MM.1S (cell line): Measurements from ENCODE around the gene FBXO40.
"Not testable (repeated sequence)": the region's sequence is repeated elsewhere in the genome, so short reads cannot be mapped to it uniquely, and the experiment has no call there.

Source experiments
- DNase-seq: peaks from one replicate; pipeline ENCODE4 v3.0.0-alpha.2; 2015
- H2AFZ ChIP-seq: fragments of 300-600 bp; sonication (generic); 2 replicates; pipeline ENCODE4 v1.6.0; 2016; ENCODE audit warnings: antibody characterized with exemption, low read length
- H3F3A ChIP-seq: fragments of 300-600 bp; sonication (generic); 2 replicates; pipeline ENCODE4 v1.6.1; 2016; ENCODE audit warnings: mild to moderate bottlenecking, antibody characterized with exemption, low read length, moderate library complexity, mixed read lengths; ENCODE audit not compliant: insufficient read depth
- H3K27ac ChIP-seq: fragments of 300-600 bp; sonication (generic); 2 replicates; pipeline ENCODE4 v1.5.1; 2016; ENCODE audit warnings: mild to moderate bottlenecking, low read length
- H3K27me3 ChIP-seq: fragments of 300-600 bp; sonication (generic); replicated peaks from 2 replicates; pipeline ENCODE4 v1.6.0; 2016; ENCODE audit warnings: low read length; ENCODE audit not compliant: insufficient read depth
- H3K36me3 ChIP-seq: fragments of 300-600 bp; sonication (generic); replicated peaks from 2 replicates; pipeline ENCODE4 v1.6.1; 2016; ENCODE audit warnings: mild to moderate bottlenecking, low read length, mixed read lengths; ENCODE audit not compliant: insufficient read depth
- H3K4me1 ChIP-seq: fragments of 300-600 bp; sonication (generic); 2 replicates; pipeline ENCODE4 v1.6.1; 2016; ENCODE audit warnings: low read length, mixed read lengths
- H3K4me2 ChIP-seq: fragments of 300-600 bp; sonication (generic); 2 replicates; pipeline ENCODE4 v1.6.0; 2016; ENCODE audit warnings: low read depth, low read length
- H3K4me3 ChIP-seq: fragments of 300-600 bp; sonication (generic); 2 replicates; pipeline ENCODE4 v1.5.1; 2016; ENCODE audit warnings: low read length, mixed read lengths
- H3K79me2 ChIP-seq: fragments of 300-600 bp; sonication (generic); 2 replicates; pipeline ENCODE4 v1.6.1; 2016; ENCODE audit warnings: mixed run types, low read length, mixed read lengths
- H3K9ac ChIP-seq: fragments of 300-600 bp; sonication (generic); 2 replicates; pipeline ENCODE4 v1.6.1; 2016; ENCODE audit warnings: low read length, mixed read lengths
- H3K9me2 ChIP-seq: fragments of 300-600 bp; sonication (generic); replicated peaks from 2 replicates; pipeline ENCODE4 v1.6.1; 2016; ENCODE audit warnings: mild to moderate bottlenecking, low read length, mixed read lengths; ENCODE audit not compliant: insufficient read depth
- H3K9me3 ChIP-seq: fragments of 300-600 bp; sonication (generic); replicated peaks from 2 replicates; pipeline ENCODE4 v1.6.1; 2016; ENCODE audit warnings: mild to moderate bottlenecking, low read length, mixed read lengths; ENCODE audit not compliant: insufficient read depth
- H4K20me1 ChIP-seq: fragments of 300-600 bp; sonication (generic); 2 replicates; pipeline ENCODE4 v1.6.1; 2016; ENCODE audit warnings: mild to moderate bottlenecking, low read length, moderate library complexity, mixed read lengths; ENCODE audit not compliant: insufficient read depth
- CTCF ChIP-seq: fragments of 300-600 bp; sonication (generic); IDR thresholded peaks from 2 replicates; pipeline ENCODE4 v1.5.1; 2016; ENCODE audit warnings: antibody characterized with exemption, low read length, mixed read lengths
- EZH2 ChIP-seq: fragments of 300-600 bp; sonication (generic); optimal IDR thresholded peaks from 2 replicates; pipeline ENCODE3; 2017; ENCODE audit warnings: low read depth, mild to moderate bottlenecking, antibody characterized with exemption, low read length, mixed read lengths
- EZH2phosphoT487 ChIP-seq: fragments of 300-600 bp; sonication (generic); IDR thresholded peaks from 2 replicates; pipeline ENCODE4 v1.6.1; 2018; ENCODE audit warnings: antibody characterized with exemption, low read length

Gene FBXO40

DNA sequence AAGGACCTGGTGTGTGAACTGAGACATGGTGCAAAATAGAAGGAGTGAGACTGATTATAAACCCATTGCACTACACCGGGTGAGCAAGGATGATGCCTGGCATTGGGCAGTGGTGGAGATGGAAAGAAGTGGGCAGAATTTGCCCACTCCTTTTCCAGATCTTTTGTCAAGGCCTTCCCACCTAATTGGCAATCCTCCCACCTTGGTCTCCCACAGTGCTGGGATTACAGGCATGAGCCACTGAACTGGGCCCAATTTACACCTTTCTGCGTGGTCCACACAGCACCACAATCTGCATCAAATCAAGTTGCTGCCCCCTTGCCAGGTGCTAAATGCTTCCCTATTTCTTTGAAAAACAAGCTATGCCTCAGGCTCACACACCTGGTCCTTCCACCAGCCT lies 5.4 kb downstream of the FBXO40 start:
- Histone ChIP-seq H3K36me3 (no peaks in the 10 kb centered on the region), H3K4me3 (no peak overlapping the region), H3K79me2 (no peaks in the 10 kb centered on the region), H3K4me2 (no peak overlapping the region), H3K9me3 (no peaks in the 10 kb centered on the region), H3K9ac (no peak overlapping the region), H3F3A (peaks cover 13% of the 10 kb centered on the region), H4K20me1 (no peaks in the 10 kb centered on the region), H3K9me2 (no peaks in the 10 kb centered on the region), H3K27me3 (no peaks in the 10 kb centered on the region), H2AFZ (no peak overlapping the region), H3K4me1 (peaks cover 14% of the 10 kb centered on the region), H3K27ac (no peak overlapping the region)
- TF ChIP-seq EZH2phosphoT487 (no peak), CTCF (no peak), EZH2 (no peak)
- DNase-seq = no peak

DNA sequence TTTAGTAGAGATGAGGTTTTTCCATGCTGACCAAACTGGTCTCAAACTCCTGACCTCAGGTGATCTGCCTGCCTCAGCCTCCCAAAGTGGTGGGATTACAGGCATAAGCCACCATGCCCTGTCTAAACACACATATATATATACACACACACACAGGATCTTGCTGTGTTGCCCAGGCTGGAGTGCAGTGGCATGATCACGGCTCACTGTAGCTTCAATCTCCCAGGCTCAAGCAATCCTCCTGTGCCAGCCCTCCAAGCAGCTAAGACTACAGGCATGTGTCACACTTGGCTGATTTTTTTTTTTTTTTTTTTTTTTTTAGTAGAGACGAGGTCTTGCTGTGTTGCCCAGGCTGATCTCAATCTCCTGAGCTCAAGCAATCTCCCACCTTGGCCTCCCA lies 6.7 kb downstream of the FBXO40 start:
- not testable (repeated sequence) for H3K27me3 ChIP-seq, H3K9ac ChIP-seq, DNase-seq, H3K79me2 ChIP-seq, H4K20me1 ChIP-seq, H2AFZ ChIP-seq, H3F3A ChIP-seq, H3K9me2 ChIP-seq, H3K4me1 ChIP-seq, H3K36me3 ChIP-seq, H3K9me3 ChIP-seq, H3K4me2 ChIP-seq, H3K4me3 ChIP-seq, H3K27ac ChIP-seq

DNA sequence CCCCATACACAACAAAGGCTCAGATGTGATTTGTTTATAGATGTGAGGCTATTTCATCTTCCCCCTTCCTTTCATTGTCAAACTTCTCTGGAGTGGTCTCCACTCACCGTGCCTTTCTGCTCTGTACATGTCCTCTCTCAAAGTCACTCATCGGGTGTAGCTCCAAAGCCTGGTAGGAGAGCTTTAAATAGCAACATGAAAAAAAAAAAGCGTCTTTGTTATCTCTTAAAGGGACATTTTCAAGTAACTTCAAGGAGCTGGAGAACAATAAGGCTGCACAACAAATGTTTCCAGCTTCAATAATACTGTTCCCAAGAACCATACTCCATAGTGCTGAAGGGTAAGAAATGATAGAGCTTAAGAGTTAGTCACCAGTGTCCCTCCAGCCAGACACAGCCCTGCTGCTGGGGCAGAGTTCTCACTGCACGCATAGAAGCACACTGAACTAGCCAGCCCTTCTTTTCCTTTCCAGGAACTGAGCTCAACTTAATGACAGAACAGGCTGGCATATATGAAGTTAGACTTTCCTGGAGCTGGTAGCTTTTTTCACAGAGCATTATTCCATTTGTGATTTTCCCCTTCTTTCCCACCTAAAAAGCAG lies 8.1 kb downstream of the FBXO40 start:
- no peaks in the 10 kb centered on the region for H3K36me3 ChIP-seq
- no peak overlapping the region for H3K27ac ChIP-seq
- H4K20me1 ChIP-seq = no peaks in the 10 kb centered on the region
- no peak overlapping the region for H3K4me3 ChIP-seq
- H3K4me1 ChIP-seq = peaks cover 8% of the 10 kb centered on the region
- H3F3A ChIP-seq = no peaks in the 10 kb centered on the region
- peak overlapping the region; percentile 4; the same call in 1 of the 2 replicates for H3K4me2 ChIP-seq
- no peaks in the 10 kb centered on the region for H3K9me2 ChIP-seq
- no peaks in the 10 kb centered on the region for H3K79me2 ChIP-seq
- H3K9me3 ChIP-seq = no peaks in the 10 kb centered on the region
- TF ChIP-seq EZH2phosphoT487 (no peak), EZH2 (no peak), CTCF (no peak)
- DNase-seq = peak; percentile 19
- no peak overlapping the region; the same call in 1 of the 2 replicates for H3K9ac ChIP-seq
- H3K27me3 ChIP-seq = no peaks in the 10 kb centered on the region
- H2AFZ ChIP-seq = peak overlapping the region; percentile 29

- peaks cover 8% of the 10 kb centered on the region for H3K4me1 ChIP-seq
- H3K36me3 ChIP-seq = no peaks in the 10 kb centered on the region
- no peak overlapping the region for H3K9ac ChIP-seq
- no peak overlapping the region for H3K27ac ChIP-seq
- DNase-seq = no peak
- no peaks in the 10 kb centered on the region for H3K9me2 ChIP-seq
- no peak overlapping the region for H3K4me2 ChIP-seq
- no peaks in the 10 kb centered on the region for H4K20me1 ChIP-seq
- H3F3A ChIP-seq = no peaks in the 10 kb centered on the region
- H3K4me3 ChIP-seq = no peak overlapping the region
- H3K27me3 ChIP-seq = no peaks in the 10 kb centered on the region
- no peak overlapping the region for H2AFZ ChIP-seq
- no peaks in the 10 kb centered on the region for H3K79me2 ChIP-seq
- TF ChIP-seq EZH2phosphoT487 = no peak
- TF ChIP-seq CTCF = no peak
- TF ChIP-seq EZH2 = no peak
- H3K9me3 ChIP-seq = no peaks in the 10 kb centered on the region
These were observed 11.6 kb downstream of the FBXO40 start for GRCh38 chr3:121604759-121605158.
